ENCODE data around the gene B4GALT2.

GRCh38 chr1:44014365-44015104, 35.5 kb downstream of the B4GALT2 start:
- no peak for TF ChIP-seq CTCF (IDR thresholded peaks at IDR 0.05)
- no peak for TF ChIP-seq POLR2A (IDR thresholded peaks at IDR 0.05)

Data from testis (tissue), 2 donors.